Fibroblast of the aortic adventitia (primary cell): ENCODE measurements around the gene GJA10. TPM values are rescaled to one million over a fixed set of nuclear protein-coding genes. Genes with fewer than 3 reads are reported as not detected.

Experiments used
- DNase-seq: peaks from one replicate; pipeline ENCODE4 v3.0.0-alpha.2; 2010; ENCODE audit warnings: low read depth
- H3K4me3 ChIP-seq: 2 replicates; pipeline ENCODE4 v1.5.1; 2011; ENCODE audit warnings: low read depth, mild to moderate bottlenecking, control low read depth, low read length, moderate library complexity
- CTCF ChIP-seq: IDR thresholded peaks from 2 replicates; pipeline ENCODE4 v1.5.1; 2011; ENCODE audit warnings: mild to moderate bottlenecking, low read length, control low read depth, inconsistent platforms; ENCODE audit not compliant: insufficient read depth
- small RNA-seq: library from RNA; depleted of rRNA; stranded (forward); fragments of <200 nt; gene quantifications from one replicate; pipeline ENCODE3, GENCODE V24; 2012
- total RNA-seq: library from RNA; depleted of rRNA; stranded (reverse); fragments of >200 nt; gene quantifications from 2 replicates; pipeline ENCODE4 v1.2.3, GENCODE V29; 2012; ENCODE audit warnings: low replicate concordance

GJA10 gene
- total RNA-seq, 1 donor: not detected

- no peak overlapping the region for H3K4me3 ChIP-seq
- TF ChIP-seq CTCF: peak; percentile 38
- peak; percentile 16 for DNase-seq
Observed at GRCh38 chr6:89944826-89945407, 50.6 kb downstream of the GJA10 start.

Small RNAs within 50 kb of the gene (small RNA-seq; reads per million reads assigned to genes)
- gene RF00019: not detected

Other genes with a start within 250 kb of the GJA10 start
- gene MDN1, start 74.7 kb upstream of the GJA10 start, total RNA-seq: 27.8 and 29.0 TPM in 2 replicates
- 15.0 and 27.6 TPM in 2 replicates for gene CASP8AP2, start 64.6 kb upstream of the GJA10 start, total RNA-seq